Fibroblast of lung (primary cell): ENCODE measurements around the gene NUDCD2.

Experiments used
- EZH2 ChIP-seq: IDR thresholded peaks from 2 replicates; pipeline ENCODE4 v1.5.1; 2012; ENCODE audit warnings: low read length, control low read depth, mild to moderate bottlenecking; ENCODE audit errors: missing control alignments
- TF ChIP-seq, protein P1 (sequence below), 2 donors: IDR thresholded peaks in 1 of 2; conservative IDR thresholded peaks in 1 of 2; 1 replicate in 1 of 2; 2 replicates in 1 of 2; pipeline ENCODE4 v1.5.1; 2011 to 2012; ENCODE audit warnings: low read length in 2 of 2, control low read depth in 1 of 2, inconsistent platforms in 1 of 2, low read depth in 1 of 2, mild to moderate bottlenecking in 1 of 2

DNA sequence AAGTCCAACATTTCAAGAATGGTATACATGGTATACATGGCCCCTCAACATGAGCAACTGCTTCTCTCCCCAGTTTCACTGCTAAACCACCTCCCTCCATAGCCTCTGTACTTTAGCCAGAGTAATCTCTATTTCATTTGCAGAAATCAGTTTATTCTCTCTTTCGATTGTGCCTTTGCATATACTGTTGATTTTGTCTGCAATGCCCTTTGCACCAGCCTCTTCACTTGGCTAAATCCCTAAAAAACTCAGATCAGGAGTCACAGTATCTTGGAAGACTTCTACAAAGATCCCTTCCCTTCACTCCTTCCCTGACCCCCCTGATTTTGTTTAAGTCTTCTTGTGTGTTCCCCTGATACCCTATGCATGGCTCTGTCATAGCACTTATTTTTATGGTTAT, 27.4 kb downstream of the NUDCD2 start:
- TF ChIP-seq, protein P1, sequence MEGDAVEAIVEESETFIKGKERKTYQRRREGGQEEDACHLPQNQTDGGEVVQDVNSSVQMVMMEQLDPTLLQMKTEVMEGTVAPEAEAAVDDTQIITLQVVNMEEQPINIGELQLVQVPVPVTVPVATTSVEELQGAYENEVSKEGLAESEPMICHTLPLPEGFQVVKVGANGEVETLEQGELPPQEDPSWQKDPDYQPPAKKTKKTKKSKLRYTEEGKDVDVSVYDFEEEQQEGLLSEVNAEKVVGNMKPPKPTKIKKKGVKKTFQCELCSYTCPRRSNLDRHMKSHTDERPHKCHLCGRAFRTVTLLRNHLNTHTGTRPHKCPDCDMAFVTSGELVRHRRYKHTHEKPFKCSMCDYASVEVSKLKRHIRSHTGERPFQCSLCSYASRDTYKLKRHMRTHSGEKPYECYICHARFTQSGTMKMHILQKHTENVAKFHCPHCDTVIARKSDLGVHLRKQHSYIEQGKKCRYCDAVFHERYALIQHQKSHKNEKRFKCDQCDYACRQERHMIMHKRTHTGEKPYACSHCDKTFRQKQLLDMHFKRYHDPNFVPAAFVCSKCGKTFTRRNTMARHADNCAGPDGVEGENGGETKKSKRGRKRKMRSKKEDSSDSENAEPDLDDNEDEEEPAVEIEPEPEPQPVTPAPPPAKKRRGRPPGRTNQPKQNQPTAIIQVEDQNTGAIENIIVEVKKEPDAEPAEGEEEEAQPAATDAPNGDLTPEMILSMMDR (conservative IDR thresholded peaks at IDR 0.05 in 1 of 2, IDR thresholded peaks at IDR 0.05 in 1 of 2; ENCODE audit: low read depth in 1 of 2, low read length in 2 of 2), result no peak
- no peak for TF ChIP-seq EZH2
